ENCODE results near the gene FAM162A.

FAM162A gene

GRCh38 chr3:122382888-122383666, 905 bp upstream of the FAM162A start, which contains the start of gene MIX23:
Gene MIX23 (minus strand): TSS chr3:122383231. CDS start chr3:122383224, 7 bp downstream.
- peak within 1 kb of the TSS; percentile 45 to 86 (median 73) for H3K4me3 ChIP-seq
- peak within 1 kb of the TSS; percentile 16 to 90 (median 84) for H3K27ac ChIP-seq

- H3K4me3 ChIP-seq, result no peak overlapping the region
- H3K27ac ChIP-seq, result no peak overlapping the region
Observed at GRCh38 chr3:122387709-122388108, 3.7 kb downstream of the FAM162A start.

DNA sequence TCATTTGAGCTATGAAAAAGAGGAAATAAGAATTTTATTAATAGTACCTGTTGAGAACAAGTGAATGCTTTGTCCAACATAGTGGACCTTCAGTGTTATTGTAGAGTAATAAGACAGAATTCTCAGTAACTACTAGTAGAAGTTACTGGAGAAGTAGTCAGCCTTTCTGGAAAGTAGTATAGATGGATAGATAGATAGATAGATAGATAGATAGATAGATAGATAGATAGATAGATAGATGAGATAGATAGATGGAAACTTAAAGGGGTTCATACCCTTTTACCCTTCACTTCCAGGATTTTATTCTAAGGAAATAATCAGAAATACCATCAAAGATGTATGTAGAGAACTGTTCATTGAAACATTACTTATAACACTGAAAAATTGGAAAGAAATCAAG, 5.2 kb downstream of the FAM162A start:
- Histone ChIP-seq H3K4me3 (no peak overlapping the region), H3K27ac (no peak overlapping the region)

GRCh38 chr3:122389892-122390291, 5.9 kb downstream of the FAM162A start:
- Histone ChIP-seq H3K27ac (no peak overlapping the region), H3K4me3 (no peak overlapping the region)

- no peak overlapping the region for H3K4me3 ChIP-seq
- no peak overlapping the region for H3K27ac ChIP-seq
Observed at GRCh38 chr3:122390665-122391064, 6.7 kb downstream of the FAM162A start.

DNA sequence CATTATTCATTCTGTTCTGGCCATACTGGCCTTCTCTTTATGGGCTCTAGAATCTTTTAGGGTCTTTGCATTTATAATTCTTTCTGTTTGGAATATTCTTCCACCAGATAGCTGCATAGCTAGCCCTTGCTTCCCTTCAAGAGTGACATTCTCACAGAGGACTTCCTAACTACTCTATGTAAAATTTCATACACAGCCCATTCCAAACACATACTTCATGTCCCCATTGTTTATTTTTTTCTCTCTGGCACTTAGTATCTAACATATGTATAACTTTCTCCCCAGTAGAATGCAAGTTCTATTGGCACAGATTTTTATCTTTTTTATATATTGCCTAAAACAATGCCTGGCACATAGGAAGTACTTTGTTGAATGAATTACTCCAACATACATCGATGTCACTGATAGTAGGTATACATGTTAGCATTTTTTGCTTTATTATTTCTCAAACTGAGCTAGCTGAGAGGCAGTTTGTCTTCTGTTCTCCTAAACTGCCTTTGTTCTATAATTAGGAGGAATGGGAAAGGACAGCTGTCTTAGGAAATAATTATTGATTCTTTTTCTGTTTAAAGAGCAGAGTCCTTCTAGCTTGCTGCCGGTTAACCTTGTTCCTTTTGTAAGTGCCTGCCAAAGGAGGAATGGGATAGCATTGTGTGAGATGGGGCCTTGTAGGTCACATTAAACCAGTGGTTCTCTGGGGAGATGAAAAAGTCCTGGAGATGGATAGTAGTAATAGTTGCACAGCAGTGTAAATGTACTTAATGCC, 7.9 kb downstream of the FAM162A start:
- Histone ChIP-seq H3K27ac (no peak overlapping the region), H3K4me3 (no peak overlapping the region)

DNA sequence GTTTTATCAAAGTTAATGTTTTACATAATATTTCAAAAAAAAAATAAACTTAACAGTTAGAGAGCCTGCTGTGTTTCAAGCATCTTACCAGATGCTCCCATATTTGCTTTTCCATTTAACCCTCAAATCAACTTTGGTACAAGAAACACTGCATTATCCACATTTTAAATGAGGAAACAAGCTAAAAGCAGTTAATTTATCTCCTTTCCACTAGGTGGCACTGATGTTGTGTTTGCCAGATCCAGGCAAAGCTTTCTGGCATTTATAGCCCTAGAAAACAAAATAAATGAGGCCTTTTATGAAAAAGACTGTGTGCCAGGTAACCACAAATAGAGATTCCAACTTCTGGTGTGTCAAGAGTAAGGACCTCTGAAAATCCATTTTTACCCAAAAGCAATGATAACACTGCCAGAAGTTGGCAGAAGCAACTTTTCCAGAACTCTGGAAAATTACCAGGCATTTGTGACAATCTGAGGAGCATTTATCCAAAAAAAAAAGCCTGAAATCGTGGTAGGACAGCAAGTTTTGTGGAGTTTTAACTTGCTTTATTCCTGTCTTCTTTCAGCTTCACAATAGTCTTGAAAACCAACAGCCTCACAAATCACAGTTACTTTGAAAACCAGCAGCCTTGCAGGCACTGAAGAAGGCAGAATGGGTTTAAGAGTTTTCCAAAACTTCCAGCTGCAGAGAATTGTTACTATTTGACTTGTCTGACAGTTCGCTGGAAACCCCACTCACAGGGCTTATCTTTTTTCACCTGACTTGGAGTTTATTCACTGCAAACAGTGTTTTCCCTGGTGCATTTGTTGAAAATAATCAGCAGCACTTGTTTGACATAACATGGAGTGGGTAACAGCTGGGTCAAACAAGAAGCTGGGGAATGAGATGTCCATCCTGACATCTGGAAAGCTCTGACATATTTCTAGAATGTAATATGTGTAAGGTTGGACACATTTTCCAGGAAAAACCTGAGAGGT, 9.2 kb downstream of the FAM162A start:
- H3K27ac ChIP-seq, result no peak overlapping the region
- H3K4me3 ChIP-seq, result no peak overlapping the region

GRCh38 chr3:122394173-122394572, 10.2 kb downstream of the FAM162A start:
- Histone ChIP-seq H3K27ac (peak overlapping the region in 1 of 21 experiments; percentile 19), H3K4me3 (no peak overlapping the region)

- no peak overlapping the region for H3K4me3 ChIP-seq
- H3K27ac ChIP-seq, result no peak overlapping the region
Observed at GRCh38 chr3:122395582-122395981, 11.6 kb downstream of the FAM162A start.

- Histone ChIP-seq H3K4me3 (no peak overlapping the region), H3K27ac (no peak overlapping the region)
Observed at GRCh38 chr3:122396511-122396910, 12.5 kb downstream of the FAM162A start.

- H3K27ac ChIP-seq, result no peak overlapping the region
- no peak overlapping the region for H3K4me3 ChIP-seq
Observed at GRCh38 chr3:122397201-122397600, 13.2 kb downstream of the FAM162A start.

- Histone ChIP-seq H3K4me3 (no peak overlapping the region), H3K27ac (no peak overlapping the region)
Observed at GRCh38 chr3:122398920-122399319, 14.9 kb downstream of the FAM162A start.

DNA sequence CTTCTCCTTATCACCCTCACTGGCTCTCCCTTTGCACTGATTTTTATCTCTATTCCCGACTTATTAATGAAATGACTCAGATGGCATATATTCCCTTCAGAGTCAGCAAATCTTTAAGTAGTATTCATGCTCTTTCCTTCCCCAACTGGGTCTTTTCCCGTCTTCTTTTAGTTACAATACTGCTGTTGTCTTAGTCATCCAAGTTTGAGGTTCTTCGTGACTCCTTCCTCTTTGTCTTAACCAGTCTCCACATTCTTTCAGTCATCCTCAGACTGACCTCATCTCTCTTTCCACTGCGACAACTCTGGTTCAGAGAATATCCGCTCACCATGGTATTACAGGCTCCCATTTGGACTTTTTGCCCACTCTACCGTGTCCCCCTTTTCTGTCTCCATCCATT, 19.5 kb downstream of the FAM162A start:
- Histone ChIP-seq H3K27ac (no peak overlapping the region), H3K4me3 (no peak overlapping the region)

DNA sequence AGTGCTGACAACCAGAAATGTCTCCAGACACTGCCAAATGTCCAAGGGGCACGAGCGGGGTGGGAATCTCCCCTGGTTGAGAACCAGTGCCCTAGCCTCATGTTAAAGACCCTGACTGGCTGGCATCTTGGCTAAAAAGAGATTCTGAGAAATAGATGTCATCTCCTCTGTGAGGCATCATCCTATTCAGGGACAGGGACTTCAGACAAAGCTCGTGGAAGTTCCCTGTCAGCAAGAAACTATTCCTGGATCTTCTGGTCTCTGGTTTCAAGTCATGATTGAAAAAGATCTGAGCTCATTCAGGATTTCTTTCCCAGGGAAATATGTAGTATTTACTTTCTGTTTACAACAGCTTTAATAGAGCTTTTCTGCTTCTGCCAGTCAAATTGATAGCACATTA, 21.0 kb downstream of the FAM162A start:
- Histone ChIP-seq H3K4me3 (no peak overlapping the region), H3K27ac (peak overlapping the region in 1 of 21 experiments; percentile 12)

DNA sequence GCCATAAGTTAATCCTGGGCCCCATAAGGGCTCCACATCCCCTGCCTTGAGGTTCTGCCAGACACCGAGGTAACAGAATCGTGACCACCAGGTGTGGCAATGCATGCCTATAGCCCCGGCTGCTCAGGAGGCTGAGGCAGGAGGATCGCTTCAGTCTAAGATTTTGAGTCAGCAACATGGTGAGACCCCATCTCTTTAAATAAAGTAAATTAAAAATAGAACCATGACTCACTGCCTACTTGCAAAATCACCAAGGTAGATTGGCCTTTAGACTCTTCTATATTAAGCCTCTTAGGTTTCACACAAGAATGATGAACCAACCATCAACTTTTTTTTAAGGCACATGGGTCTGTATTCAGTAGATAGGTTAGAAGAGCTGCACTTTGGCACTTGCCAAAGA, 22.2 kb downstream of the FAM162A start:
- H3K4me3 ChIP-seq, result no peak overlapping the region
- H3K27ac ChIP-seq, result no peak overlapping the region

DNA sequence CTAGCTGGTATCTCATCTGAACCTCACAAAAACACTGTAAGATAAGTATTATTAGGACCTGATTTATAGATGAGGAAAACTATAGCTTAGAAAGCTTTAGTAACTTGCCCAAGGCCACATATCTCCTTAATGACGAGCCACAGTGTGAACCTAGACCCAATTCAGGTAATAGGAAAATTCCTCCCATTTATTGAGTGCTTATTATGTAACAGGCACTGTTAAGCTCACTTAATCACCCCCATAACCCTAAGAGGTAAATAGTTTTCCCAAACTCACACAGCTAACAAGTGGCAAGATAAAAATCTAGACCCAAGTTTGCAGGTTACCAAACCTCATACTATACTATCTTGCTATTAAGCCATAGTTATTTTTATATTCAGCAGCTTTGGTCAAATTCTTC, 24.0 kb downstream of the FAM162A start:
- Histone ChIP-seq H3K27ac (no peak overlapping the region), H3K4me3 (no peak overlapping the region)

DNA sequence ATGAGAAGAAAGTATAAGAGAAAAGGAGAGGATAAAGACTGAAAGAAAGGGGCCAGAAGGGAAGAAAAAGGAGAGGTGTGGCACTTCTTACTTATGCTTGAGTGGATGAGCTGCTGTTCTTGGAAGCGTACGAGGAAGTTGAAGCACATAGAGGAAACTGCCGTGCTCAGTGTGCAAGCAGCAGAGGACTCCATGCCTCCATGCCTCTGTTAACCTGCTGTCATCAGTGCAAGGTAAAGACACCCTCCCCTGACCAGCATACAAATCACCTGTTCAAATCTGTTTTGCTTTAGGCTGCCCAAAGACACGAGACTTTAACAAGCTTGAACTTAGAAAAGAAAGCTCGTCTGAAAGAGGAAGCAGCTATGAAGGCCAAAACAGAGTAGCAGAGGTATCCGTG, 25.5 kb downstream of the FAM162A start:
- Histone ChIP-seq H3K4me3 (no peak overlapping the region), H3K27ac (peak overlapping the region in 5 of 21 experiments; percentile 2 to 49 (median 37))

- Histone ChIP-seq H3K27ac (peak overlapping the region in 4 of 21 experiments; percentile 2 to 49 (median 42)), H3K4me3 (no peak overlapping the region)
Observed at GRCh38 chr3:122410111-122410510, 26.1 kb downstream of the FAM162A start.

DNA sequence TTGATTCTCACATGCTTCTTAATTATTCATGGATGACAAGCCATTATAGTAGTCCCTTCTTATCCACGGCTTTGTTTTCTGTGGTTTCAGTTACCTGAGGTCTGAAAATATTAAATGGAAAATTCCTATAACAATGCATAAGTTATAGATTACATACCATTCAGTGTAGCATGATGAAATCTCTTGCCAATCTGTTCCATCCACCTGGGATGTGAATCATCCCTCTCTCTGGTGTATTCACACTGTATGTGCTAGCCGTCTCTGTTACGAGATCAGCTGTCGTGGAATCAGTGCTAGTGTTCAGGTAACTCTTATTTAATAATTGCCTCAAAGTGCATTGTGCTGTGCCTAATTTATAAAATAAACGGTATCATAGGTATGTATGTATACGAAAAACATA, 26.7 kb downstream of the FAM162A start:
- Histone ChIP-seq H3K4me3 (no peak overlapping the region), H3K27ac (no peak overlapping the region)

DNA sequence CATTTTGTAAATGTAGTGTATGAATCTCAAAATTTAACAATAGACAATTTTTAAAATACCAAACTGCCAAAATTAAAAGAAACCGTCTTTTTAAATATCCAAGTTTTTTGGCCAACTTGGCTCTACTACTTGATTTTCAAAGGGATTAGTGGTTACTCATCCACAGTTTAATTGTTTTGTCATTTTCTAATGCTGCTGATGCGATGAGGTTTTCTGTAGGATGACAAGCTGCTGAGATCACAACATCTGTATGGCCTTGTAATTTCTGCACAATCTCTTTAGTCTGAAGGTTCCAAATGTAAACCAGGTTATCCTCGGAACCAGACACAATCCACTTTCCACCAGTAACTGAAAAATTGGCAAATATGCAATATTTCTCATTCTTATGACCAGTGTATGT, 30.4 kb downstream of the FAM162A start:
- Histone ChIP-seq H3K27ac (peak overlapping the region in 1 of 21 experiments; percentile 88), H3K4me3 (no peak overlapping the region)
